WTC11 (cell line): ENCODE results near the gene MCF2L.

Source experiments
- CREB1 ChIP-seq: sonication (generic); formaldehyde crosslinking; IDR thresholded peaks from 2 replicates; pipeline ENCODE4 v1.8.0; 2023; ENCODE audit warnings: mild to moderate bottlenecking, missing genetic modification reagents
- ETV6 ChIP-seq: sonication (generic); formaldehyde crosslinking; IDR thresholded peaks from 2 replicates; pipeline ENCODE4 v1.8.1; 2022; ENCODE audit warnings: mild to moderate bottlenecking, missing genetic modification reagents
- HMGXB4 ChIP-seq: sonication (generic); formaldehyde crosslinking; IDR thresholded peaks from 2 replicates; pipeline ENCODE4 v1.8.1; 2023; ENCODE audit warnings: mild to moderate bottlenecking, moderate library complexity, missing genetic modification reagents
- PRDM15 ChIP-seq: sonication (generic); formaldehyde crosslinking; IDR thresholded peaks from 2 replicates; pipeline ENCODE4 v1.8.0; 2022; ENCODE audit warnings: missing genetic modification reagents
- USF2 ChIP-seq: sonication (generic); formaldehyde crosslinking; IDR thresholded peaks from 2 replicates; pipeline ENCODE4 v1.8.1; 2023; ENCODE audit warnings: mild to moderate bottlenecking, missing genetic modification reagents, moderate library complexity
- ZNF423 ChIP-seq: fragments of 250-450 bp; sonication (Bioruptor Pico); IDR thresholded peaks from 2 replicates; pipeline ENCODE4 v2.1.2; 2022; ENCODE audit warnings: mild to moderate bottlenecking, moderate library complexity

- TF ChIP-seq ZNF423 (CRISPR knock-in tag) (no peak), PRDM15 (no peak), CREB1 (no peak), ETV6 (no peak), HMGXB4 (CRISPR knock-in tag) (no peak), USF2 (CRISPR knock-in tag) (no peak)
Observed at GRCh38 chr13:113043931-113044330, 74.9 kb downstream of the MCF2L start.
